ENCODE measurements around the gene PRDM10. TPM values are rescaled to one million over a fixed set of nuclear protein-coding genes. Genes with fewer than 3 reads are reported as not detected.
"Not testable (repeated sequence)": the region's sequence is repeated elsewhere in the genome, so short reads cannot be mapped to it uniquely, and the experiment has no call there.

The PRDM10 gene
- total RNA-seq, 1 experiment from 2014 or later, result 9.2 TPM

DNA sequence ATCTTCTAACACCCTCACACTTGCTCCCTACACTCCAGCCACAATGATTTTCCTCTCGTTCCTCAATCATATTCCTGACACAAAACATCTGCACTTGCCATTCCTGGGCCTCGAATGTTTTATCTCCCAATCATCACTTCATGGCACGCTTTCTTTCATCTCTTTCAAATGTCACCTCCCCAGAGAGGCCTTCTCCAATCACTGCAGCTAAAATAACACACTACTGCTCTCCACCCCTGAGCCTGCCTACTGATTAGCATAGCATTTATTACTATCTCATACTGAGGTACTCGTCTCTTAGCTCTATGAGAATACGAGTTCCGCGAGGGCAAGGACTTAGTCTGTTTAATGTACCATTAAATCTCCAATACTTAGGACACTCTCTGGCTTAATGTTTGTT lies 130.7 kb downstream of the PRDM10 start:
- ChIA-PET CTCF (no interaction called here), RAD21 (ENCODE audit: low non-redundant PET in 1 of 2, low total read pairs in 2 of 2, uncharacterized antibody in 2 of 2, unreplicated experiment in 2 of 2) (no interaction called here)

DNA sequence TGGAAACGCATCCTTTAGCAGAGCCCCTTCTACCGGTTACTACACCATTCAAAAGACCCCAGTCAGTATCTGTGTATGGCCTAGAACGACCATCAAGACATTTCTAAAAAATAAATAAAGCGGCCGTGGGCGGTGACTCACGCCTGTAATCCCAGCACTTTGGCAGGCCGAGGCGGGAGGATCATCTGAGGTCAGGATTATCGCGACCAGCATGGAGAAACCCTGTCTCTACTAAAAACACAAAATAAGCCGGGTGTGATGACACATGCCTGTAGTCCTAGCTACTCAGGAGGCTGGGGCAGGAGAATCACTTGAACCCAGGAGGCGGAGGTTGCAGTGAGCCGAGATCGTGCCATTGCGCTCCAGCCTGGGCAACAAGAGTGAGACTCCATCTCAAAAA lies 134.0 kb downstream of the PRDM10 start:
- H4K20me1 ChIP-seq (ENCODE audit: insufficient read depth); intact Hi-C loops (cut with micrococcal nuclease); H3K4me2 ChIP-seq (ENCODE audit: low read length); H2AFZ ChIP-seq (ENCODE audit: low read depth, low read length, poor library complexity, severe bottlenecking); H3K9me2 ChIP-seq (ENCODE audit: insufficient read depth); BruUV-seq (replicated peaks); POLR2A ChIA-PET; DNase-seq (ENCODE audit: low read depth, low spot score); H3K27ac ChIP-seq (ENCODE audit: low read depth, low read length); H3K9ac ChIP-seq (ENCODE audit: low read length); H3K4me1 ChIP-seq (ENCODE audit: control insufficient read depth in 1 of 2, insufficient read depth in 2 of 2, low read length in 2 of 2); H3K9me3 ChIP-seq (ENCODE audit: control insufficient read depth in 1 of 2, insufficient read depth in 1 of 2, low read depth in 1 of 2, low read length in 2 of 2); H3K79me2 ChIP-seq (ENCODE audit: insufficient read depth, low read length); CTCF ChIA-PET; RAD21 ChIA-PET (ENCODE audit: low non-redundant PET in 1 of 2, low total read pairs in 2 of 2, uncharacterized antibody in 2 of 2, unreplicated experiment in 2 of 2); ATAC-seq; H3K4me3 ChIP-seq (replicated peaks in 1 of 2; ENCODE audit: low read depth in 1 of 2, low read length in 2 of 2); H3K27me3 ChIP-seq (ENCODE audit: insufficient read depth, low read length): not testable (repeated sequence)
- peaks cover 41 to 45% of the 10 kb centered on the region in 2 experiments; a peak in 3 of 4 replicates for H3K36me3 ChIP-seq (ENCODE audit: control insufficient read depth in 1 of 2, insufficient read depth in 2 of 2, low read length in 2 of 2)

More for the DNA sequence above, 130.7 kb downstream of the PRDM10 start:
- Histone ChIP-seq H3K4me1 (ENCODE audit: control insufficient read depth in 1 of 2, insufficient read depth in 2 of 2, low read length in 2 of 2) (no peaks in the 10 kb centered on the region), H2AFZ (ENCODE audit: low read depth, low read length, poor library complexity, severe bottlenecking) (no peak overlapping the region), H3K79me2 (ENCODE audit: insufficient read depth, low read length) (no peaks in the 10 kb centered on the region), H3K4me3 (replicated peaks in 1 of 2; ENCODE audit: low read depth in 1 of 2, low read length in 2 of 2) (no peak overlapping the region), H3K9me2 (ENCODE audit: insufficient read depth) (no peaks in the 10 kb centered on the region), H3K9me3 (ENCODE audit: control insufficient read depth in 1 of 2, insufficient read depth in 1 of 2, low read depth in 1 of 2, low read length in 2 of 2) (no peaks in the 10 kb centered on the region), H3K36me3 (ENCODE audit: control insufficient read depth in 1 of 2, insufficient read depth in 2 of 2, low read length in 2 of 2) (peaks cover 49 to 57% of the 10 kb centered on the region in 2 experiments), H3K27ac (ENCODE audit: low read depth, low read length) (no peak overlapping the region), H4K20me1 (ENCODE audit: insufficient read depth) (no peaks in the 10 kb centered on the region), H3K27me3 (ENCODE audit: insufficient read depth, low read length) (no peaks in the 10 kb centered on the region), H3K4me2 (ENCODE audit: low read length) (no peak overlapping the region), H3K9ac (ENCODE audit: low read length) (no peak overlapping the region)
- POLR2A ChIA-PET, result no interaction called here
- intact Hi-C loops (cut with micrococcal nuclease), result no loop called here
- no TSS peak for BruUV-seq (replicated peaks)
- TF ChIP-seq YY1 (IDR thresholded peaks at IDR 0.05; ENCODE audit: extremely low read depth, insufficient replicate concordance, low read depth, low read length) (no peak), EGR1 (IDR thresholded peaks at IDR 0.05; ENCODE audit: low read depth) (no peak), RAD21 (IDR thresholded peaks at IDR 0.05; ENCODE audit: low read depth) (no peak), POLR2A (IDR thresholded peaks at IDR 0.05; ENCODE audit: borderline replicate concordance, extremely low read depth, insufficient read depth, insufficient read length) (no peak), JUND (IDR thresholded peaks at IDR 0.05) (no peak), FOSL1 (IDR thresholded peaks at IDR 0.05; ENCODE audit: low read depth) (no peak), POLR2AphosphoS5 (IDR thresholded peaks at IDR 0.05; ENCODE audit: low read depth, low read length) (no peak)
- TF ChIP-seq, protein P1, sequence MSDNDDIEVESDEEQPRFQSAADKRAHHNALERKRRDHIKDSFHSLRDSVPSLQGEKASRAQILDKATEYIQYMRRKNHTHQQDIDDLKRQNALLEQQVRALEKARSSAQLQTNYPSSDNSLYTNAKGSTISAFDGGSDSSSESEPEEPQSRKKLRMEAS (IDR thresholded peaks at IDR 0.05), result no peak
- TF ChIP-seq, protein P2, sequence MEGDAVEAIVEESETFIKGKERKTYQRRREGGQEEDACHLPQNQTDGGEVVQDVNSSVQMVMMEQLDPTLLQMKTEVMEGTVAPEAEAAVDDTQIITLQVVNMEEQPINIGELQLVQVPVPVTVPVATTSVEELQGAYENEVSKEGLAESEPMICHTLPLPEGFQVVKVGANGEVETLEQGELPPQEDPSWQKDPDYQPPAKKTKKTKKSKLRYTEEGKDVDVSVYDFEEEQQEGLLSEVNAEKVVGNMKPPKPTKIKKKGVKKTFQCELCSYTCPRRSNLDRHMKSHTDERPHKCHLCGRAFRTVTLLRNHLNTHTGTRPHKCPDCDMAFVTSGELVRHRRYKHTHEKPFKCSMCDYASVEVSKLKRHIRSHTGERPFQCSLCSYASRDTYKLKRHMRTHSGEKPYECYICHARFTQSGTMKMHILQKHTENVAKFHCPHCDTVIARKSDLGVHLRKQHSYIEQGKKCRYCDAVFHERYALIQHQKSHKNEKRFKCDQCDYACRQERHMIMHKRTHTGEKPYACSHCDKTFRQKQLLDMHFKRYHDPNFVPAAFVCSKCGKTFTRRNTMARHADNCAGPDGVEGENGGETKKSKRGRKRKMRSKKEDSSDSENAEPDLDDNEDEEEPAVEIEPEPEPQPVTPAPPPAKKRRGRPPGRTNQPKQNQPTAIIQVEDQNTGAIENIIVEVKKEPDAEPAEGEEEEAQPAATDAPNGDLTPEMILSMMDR (IDR thresholded peaks at IDR 0.05 in 2 of 3, conservative IDR thresholded peaks at IDR 0.05 in 1 of 3; ENCODE audit: borderline replicate concordance in 1 of 3, insufficient read depth in 1 of 3, low read depth in 2 of 3, low read length in 2 of 3), result no peak
- TF ChIP-seq, protein P3, sequence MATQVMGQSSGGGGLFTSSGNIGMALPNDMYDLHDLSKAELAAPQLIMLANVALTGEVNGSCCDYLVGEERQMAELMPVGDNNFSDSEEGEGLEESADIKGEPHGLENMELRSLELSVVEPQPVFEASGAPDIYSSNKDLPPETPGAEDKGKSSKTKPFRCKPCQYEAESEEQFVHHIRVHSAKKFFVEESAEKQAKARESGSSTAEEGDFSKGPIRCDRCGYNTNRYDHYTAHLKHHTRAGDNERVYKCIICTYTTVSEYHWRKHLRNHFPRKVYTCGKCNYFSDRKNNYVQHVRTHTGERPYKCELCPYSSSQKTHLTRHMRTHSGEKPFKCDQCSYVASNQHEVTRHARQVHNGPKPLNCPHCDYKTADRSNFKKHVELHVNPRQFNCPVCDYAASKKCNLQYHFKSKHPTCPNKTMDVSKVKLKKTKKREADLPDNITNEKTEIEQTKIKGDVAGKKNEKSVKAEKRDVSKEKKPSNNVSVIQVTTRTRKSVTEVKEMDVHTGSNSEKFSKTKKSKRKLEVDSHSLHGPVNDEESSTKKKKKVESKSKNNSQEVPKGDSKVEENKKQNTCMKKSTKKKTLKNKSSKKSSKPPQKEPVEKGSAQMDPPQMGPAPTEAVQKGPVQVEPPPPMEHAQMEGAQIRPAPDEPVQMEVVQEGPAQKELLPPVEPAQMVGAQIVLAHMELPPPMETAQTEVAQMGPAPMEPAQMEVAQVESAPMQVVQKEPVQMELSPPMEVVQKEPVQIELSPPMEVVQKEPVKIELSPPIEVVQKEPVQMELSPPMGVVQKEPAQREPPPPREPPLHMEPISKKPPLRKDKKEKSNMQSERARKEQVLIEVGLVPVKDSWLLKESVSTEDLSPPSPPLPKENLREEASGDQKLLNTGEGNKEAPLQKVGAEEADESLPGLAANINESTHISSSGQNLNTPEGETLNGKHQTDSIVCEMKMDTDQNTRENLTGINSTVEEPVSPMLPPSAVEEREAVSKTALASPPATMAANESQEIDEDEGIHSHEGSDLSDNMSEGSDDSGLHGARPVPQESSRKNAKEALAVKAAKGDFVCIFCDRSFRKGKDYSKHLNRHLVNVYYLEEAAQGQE (IDR thresholded peaks at IDR 0.05; ENCODE audit: low read depth), result no peak
- DNase-seq (ENCODE audit: low read depth, low spot score) (no peak), ATAC-seq (no peak)
